GM18526 (cell line): ENCODE results near the gene PWWP2B.

Experiments
- POLR2A ChIP-seq: IDR thresholded peaks from 3 replicates; pipeline ENCODE4 v1.6.1; 2011; ENCODE audit not compliant: insufficient read length; ENCODE audit errors: extremely low read depth

Gene PWWP2B

DNA sequence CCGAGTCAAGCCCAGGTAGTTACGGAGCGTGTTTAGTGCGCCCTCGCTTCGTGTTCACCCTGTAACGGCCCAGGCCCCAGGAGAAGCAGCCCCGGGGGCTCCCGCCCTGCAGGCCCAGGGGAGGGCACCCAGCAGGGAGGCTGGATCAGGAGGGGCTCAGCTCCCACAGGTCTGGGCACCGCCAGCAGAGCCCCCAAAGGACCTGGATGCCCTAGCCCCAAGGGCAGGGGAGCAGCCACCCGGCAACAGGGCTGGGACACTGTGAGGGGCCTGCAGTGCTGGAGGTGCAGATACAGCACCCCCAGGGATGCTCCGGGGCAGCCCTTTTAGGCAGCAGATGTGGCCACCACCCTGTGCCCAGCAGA, 35.2 kb downstream of the PWWP2B start:
- TF ChIP-seq POLR2A: no peak

GRCh38 chr10:132433671-132434340, 36.8 kb downstream of the PWWP2B start:
- TF ChIP-seq POLR2A: no peak

GRCh38 chr10:132434405-132435005, 37.5 kb downstream of the PWWP2B start:
- no peak for TF ChIP-seq POLR2A

GRCh38 chr10:132436861-132437410, 39.9 kb downstream of the PWWP2B start:
- no peak for TF ChIP-seq POLR2A

- no peak for TF ChIP-seq POLR2A
Measured at GRCh38 chr10:132437541-132437950, 40.5 kb downstream of the PWWP2B start.

DNA sequence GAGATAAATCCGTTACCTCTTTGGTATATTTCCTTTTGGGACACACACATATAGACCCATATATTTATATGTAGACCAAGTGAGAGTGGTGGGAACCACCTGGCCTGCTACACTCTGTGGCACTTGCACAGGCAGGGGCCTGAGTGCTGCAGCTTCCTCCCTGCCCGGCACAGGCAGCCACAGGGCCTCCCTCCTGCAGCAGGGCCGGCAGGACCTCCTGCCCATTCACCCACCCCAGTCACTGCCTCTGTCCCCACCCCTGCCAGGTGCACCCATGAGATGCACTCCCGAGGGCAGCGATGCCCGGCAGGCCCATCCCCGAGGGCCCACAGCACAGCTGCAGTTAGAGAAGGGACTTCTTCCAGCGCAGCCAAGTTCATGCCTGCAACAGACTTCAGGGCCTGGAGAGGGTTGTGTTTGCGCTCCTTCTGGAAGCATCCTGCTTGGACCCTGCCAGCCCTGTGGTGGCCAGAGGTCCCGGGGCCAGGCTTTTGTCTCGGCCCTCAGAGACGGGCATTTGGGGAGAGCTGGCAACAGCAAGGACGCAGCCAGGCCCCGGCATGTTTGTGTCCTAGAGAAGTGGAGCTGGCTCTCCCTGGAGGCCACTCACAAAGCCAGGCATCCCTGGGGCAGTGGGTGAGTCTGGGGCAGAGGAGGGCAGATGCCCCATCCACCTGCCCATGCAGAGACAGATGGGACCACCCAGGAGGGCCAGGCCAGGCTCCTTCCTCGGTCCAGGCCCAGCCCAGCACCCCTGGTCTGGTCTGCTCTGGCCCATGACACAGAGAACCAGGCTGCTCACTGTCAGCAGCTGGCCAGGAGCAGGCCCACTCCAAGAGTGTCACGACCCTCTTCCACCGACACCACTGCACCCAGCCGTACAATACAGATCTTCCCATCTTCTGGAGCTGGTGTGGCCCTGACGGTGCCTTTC, 41.4 kb downstream of the PWWP2B start:
- no peak for TF ChIP-seq POLR2A

GRCh38 chr10:132439025-132439388, 42.0 kb downstream of the PWWP2B start:
- no peak for TF ChIP-seq POLR2A

GRCh38 chr10:132439424-132440163, 42.6 kb downstream of the PWWP2B start:
- no peak for TF ChIP-seq POLR2A

DNA sequence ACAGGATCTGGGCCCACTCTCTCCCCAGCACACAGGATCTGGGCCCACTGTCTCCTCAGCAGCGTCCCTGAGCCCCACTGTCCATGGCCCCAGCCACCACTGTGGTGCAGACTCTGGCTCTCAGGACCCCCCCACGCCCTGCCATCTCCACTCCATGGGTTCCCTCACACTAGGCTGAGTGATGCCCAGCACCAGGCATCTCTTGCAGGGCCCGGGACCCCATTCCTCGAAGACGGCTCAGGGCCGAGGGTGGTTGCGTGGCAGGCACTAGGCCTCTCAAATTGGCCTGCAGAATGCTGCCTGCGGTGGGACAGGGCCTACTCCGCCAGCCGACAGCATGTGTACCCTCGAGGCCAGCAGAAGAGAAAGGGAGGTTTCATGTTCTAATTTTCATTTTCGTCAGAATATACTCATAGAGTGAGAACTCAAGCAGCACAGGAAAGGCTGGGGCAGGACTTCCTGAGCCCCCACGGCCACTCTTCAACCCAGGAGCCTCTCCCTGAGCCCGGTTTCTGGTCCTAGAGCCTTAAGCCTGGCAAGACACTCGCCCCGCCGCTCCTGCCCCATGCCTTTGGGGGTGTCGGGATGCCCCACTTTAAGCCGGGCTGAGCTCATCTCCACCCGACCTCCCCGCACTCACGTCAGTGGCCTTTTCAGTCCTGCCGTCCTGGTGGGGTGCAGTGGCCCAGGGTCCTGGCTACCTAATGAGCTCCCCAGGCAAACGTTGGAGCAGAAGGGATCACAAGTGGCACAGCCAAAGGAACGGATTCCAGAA, 44.0 kb downstream of the PWWP2B start:
- no peak for TF ChIP-seq POLR2A

- no peak for TF ChIP-seq POLR2A
Measured at GRCh38 chr10:132441818-132442524, 45.0 kb downstream of the PWWP2B start.

GRCh38 chr10:132442636-132443035, 45.6 kb downstream of the PWWP2B start:
- no peak for TF ChIP-seq POLR2A

GRCh38 chr10:132443605-132443982, 46.6 kb downstream of the PWWP2B start:
- no peak for TF ChIP-seq POLR2A

DNA sequence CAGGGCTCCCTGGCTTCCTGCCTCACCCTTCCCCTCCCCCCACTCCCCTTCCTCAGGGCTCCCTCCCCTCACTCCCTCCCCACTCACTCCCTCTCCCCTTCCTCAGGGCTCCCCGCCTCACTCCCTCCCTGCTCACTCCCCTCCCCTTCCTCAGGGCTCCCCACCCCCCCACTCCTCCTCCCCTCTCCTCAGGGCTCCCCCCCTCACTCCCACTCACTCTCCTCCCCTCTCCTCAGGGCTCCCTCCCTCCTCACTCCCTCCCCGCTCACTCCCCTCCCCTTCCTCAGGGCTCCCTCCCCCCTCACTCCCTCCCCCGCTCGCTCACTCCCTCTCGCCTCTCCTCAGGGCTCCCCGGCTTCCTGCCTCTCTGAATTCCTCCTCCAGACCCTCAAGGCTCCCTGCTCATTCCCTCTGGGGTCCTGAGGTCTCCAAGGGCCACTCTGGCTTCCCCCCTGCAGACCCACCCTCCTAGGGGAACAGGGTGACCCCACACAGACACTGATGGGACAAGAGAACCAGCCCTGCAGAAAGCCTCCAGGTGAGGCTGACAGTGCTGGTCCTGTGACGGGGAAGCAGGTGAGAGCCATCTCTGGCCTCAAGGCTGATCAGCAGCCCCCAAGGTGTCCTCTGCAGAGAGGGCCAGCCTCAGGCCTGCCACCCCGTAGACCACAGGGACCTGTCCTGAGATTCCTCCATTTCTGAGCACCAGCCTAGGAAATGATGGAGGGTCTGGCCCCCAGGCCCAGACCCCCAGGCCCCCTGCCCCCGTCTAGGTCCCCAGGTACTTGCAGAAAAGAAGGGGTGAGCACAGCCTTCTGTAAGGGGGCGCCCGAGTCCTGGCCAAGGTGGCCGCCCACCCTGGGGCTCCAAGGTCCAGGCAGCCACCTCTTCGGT, 47.2 kb downstream of the PWWP2B start:
- TF ChIP-seq POLR2A: no peak
